ENCODE data around the gene ACKR3. TPM values are rescaled to one million over a fixed set of nuclear protein-coding genes. Genes with fewer than 3 reads are reported as not detected.

ACKR3 gene
- total and polyA plus RNA-seq, 2 donors (not counting 1 experiment from before 2014, with no cell fraction given) = 7.1 to 15.3 TPM

DNA sequence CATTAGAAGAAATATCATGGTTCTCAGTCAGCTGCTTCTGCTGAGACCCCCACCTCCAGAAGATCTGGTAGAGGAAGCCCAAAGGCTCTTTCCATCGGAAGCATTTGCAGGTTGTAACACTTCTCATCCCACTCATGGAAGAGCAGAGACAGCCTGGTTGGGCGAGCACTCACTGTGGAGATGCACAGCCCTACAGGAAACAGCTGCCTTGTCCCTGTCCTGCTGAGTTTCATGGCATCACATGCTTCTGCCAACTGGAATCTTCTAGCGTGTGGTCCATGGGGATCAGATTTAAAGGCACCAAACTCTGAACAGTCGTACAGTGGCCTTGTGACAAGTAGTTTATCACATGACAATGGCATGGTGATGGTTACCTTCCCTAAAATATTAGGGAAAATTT lies 36.3 kb upstream of the ACKR3 start:
- Histone ChIP-seq H2AFZ (ENCODE audit: insufficient read depth, low read depth, low read length, poor library complexity, severe bottlenecking) (no peak overlapping the region), H3K9me3 (ENCODE audit: control extremely low read depth in 1 of 3, control insufficient read depth in 2 of 3, insufficient read depth in 1 of 3, low read length in 2 of 3) (no peaks in the 10 kb centered on the region), H3K27me3 (replicated peaks in 1 of 4; ENCODE audit: control extremely low read depth in 1 of 4, control insufficient read depth in 3 of 4, insufficient read depth in 4 of 4, low read length in 3 of 4) (no peaks in the 10 kb centered on the region), H3K9ac (ENCODE audit: low read length) (no peak overlapping the region), H3K27ac (ENCODE audit: low read length in 2 of 2) (no peak overlapping the region), H3K36me3 (replicated peaks in 1 of 2; ENCODE audit: control extremely low read depth in 1 of 2, control insufficient read depth in 1 of 2, extremely low read depth in 1 of 2, insufficient read depth in 2 of 2, low read length in 1 of 2) (no peaks in the 10 kb centered on the region), H3K4me2 (replicated peaks; ENCODE audit: low read depth, low read length, poor library complexity, severe bottlenecking) (no peak overlapping the region), H3K4me1 (ENCODE audit: control insufficient read depth in 2 of 2, insufficient read depth in 2 of 2, low read length in 2 of 2) (peaks cover 24 to 26% of the 10 kb centered on the region in 2 donors), H4K20me1 (ENCODE audit: control insufficient read depth, insufficient read depth, low read length, poor library complexity, severe bottlenecking) (no peaks in the 10 kb centered on the region), H3K79me2 (ENCODE audit: control insufficient read depth, insufficient read depth, low read length) (peaks cover 7% of the 10 kb centered on the region), H3K4me3 (ENCODE audit: control extremely low read depth in 1 of 5, extremely low read depth in 1 of 5, insufficient read depth in 1 of 5, low read depth in 2 of 5, low read length in 4 of 5) (no peak overlapping the region)
- Mint-ChIP-seq H3K27ac (no peak overlapping the region), H3K4me1 (peaks cover 25% of the 10 kb centered on the region), H3K27me3 (no peaks in the 10 kb centered on the region), H3K9me3 (ENCODE audit: insufficient read depth) (no peaks in the 10 kb centered on the region), H3K4me3 (no peak overlapping the region)
- WGBS (ENCODE audit: insufficient coverage) = 100% methylated on average over 2 of the region's 4 CpGs
- ChIA-PET CTCF (no interaction called here), POLR2A (no interaction called here)
- no peak for ATAC-seq (ENCODE audit: low read depth)
- no peak for DNase-seq
- intact Hi-C loops (cut with micrococcal nuclease) = loop anchor here (5.0 kb wide), 1 partner anchor 34 kb away; the partner anchor contains the start of gene ACKR3
- TF ChIP-seq, protein P1, sequence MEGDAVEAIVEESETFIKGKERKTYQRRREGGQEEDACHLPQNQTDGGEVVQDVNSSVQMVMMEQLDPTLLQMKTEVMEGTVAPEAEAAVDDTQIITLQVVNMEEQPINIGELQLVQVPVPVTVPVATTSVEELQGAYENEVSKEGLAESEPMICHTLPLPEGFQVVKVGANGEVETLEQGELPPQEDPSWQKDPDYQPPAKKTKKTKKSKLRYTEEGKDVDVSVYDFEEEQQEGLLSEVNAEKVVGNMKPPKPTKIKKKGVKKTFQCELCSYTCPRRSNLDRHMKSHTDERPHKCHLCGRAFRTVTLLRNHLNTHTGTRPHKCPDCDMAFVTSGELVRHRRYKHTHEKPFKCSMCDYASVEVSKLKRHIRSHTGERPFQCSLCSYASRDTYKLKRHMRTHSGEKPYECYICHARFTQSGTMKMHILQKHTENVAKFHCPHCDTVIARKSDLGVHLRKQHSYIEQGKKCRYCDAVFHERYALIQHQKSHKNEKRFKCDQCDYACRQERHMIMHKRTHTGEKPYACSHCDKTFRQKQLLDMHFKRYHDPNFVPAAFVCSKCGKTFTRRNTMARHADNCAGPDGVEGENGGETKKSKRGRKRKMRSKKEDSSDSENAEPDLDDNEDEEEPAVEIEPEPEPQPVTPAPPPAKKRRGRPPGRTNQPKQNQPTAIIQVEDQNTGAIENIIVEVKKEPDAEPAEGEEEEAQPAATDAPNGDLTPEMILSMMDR (IDR thresholded peaks at IDR 0.05) = no peak
- TF ChIP-seq EZH2 (IDR thresholded peaks at IDR 0.05; ENCODE audit: borderline replicate concordance, insufficient read depth, low read depth, low read length, poor library complexity, severe bottlenecking) = no peak

DNA sequence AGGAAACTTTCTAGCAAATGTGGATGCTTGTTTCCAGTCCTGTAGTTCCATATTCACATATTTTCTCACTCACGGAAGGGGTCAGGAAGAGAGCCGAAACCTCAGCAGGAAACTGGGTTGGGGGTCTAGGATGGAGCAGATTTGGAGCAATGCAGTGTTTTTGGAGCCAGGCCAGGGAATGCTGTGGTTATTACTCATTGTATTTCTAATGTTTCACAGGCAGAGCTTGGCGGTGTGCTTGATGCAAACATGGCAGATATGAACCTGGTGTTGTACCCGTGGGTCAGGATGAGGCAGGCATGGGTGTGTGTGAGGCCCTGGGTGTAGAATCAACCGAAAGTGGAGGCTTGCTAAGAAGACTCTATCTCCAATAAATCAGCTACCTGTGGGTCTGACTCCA lies 34.6 kb upstream of the ACKR3 start:
- H3K27me3 Mint-ChIP-seq = no peaks in the 10 kb centered on the region
- Histone ChIP-seq H3K4me2 (replicated peaks; ENCODE audit: low read depth, low read length, poor library complexity, severe bottlenecking) (no peak overlapping the region), H2AFZ (ENCODE audit: insufficient read depth, low read depth, low read length, poor library complexity, severe bottlenecking) (no peak overlapping the region), H3K27ac (ENCODE audit: low read length in 2 of 2) (no peak overlapping the region), H3K4me1 (ENCODE audit: control insufficient read depth in 2 of 2, insufficient read depth in 2 of 2, low read length in 2 of 2) (peaks cover 30 to 41% of the 10 kb centered on the region in 2 donors), H3K79me2 (ENCODE audit: control insufficient read depth, insufficient read depth, low read length) (peaks cover 13% of the 10 kb centered on the region), H3K9ac (ENCODE audit: low read length) (no peak overlapping the region), H3K36me3 (replicated peaks in 1 of 2; ENCODE audit: control extremely low read depth in 1 of 2, control insufficient read depth in 1 of 2, extremely low read depth in 1 of 2, insufficient read depth in 2 of 2, low read length in 1 of 2) (no peaks in the 10 kb centered on the region), H3K9me3 (ENCODE audit: control extremely low read depth in 1 of 3, control insufficient read depth in 2 of 3, insufficient read depth in 1 of 3, low read length in 2 of 3) (no peaks in the 10 kb centered on the region), H3K27me3 (replicated peaks in 1 of 4; ENCODE audit: control extremely low read depth in 1 of 4, control insufficient read depth in 3 of 4, insufficient read depth in 4 of 4, low read length in 3 of 4) (no peaks in the 10 kb centered on the region), H4K20me1 (ENCODE audit: control insufficient read depth, insufficient read depth, low read length, poor library complexity, severe bottlenecking) (no peaks in the 10 kb centered on the region), H3K4me3 (ENCODE audit: control extremely low read depth in 1 of 5, extremely low read depth in 1 of 5, insufficient read depth in 1 of 5, low read depth in 2 of 5, low read length in 4 of 5) (no peak overlapping the region)
- H3K4me3 Mint-ChIP-seq = no peak overlapping the region
- WGBS (ENCODE audit: insufficient coverage) = 67% methylated on average over 3 of the region's 5 CpGs
- no peaks in the 10 kb centered on the region for H3K9me3 Mint-ChIP-seq (ENCODE audit: insufficient read depth)
- DNase-seq (no peak), ATAC-seq (ENCODE audit: low read depth) (no peak)
- ChIA-PET CTCF (interaction anchor here (0.6 to 5.7 kb wide), 5 partner anchors 11 to 33 kb away, joined by 3 to 54 read pairs (median 6); no protein-coding TSS in a partner anchor), POLR2A (no interaction called here)
- no peak overlapping the region for H3K27ac Mint-ChIP-seq
- intact Hi-C loops (cut with micrococcal nuclease) = no loop called here
- H3K4me1 Mint-ChIP-seq = peaks cover 39% of the 10 kb centered on the region
- TF ChIP-seq EZH2 (IDR thresholded peaks at IDR 0.05; ENCODE audit: borderline replicate concordance, insufficient read depth, low read depth, low read length, poor library complexity, severe bottlenecking) = no peak
- TF ChIP-seq, protein P1 (IDR thresholded peaks at IDR 0.05) = no peak
